HS-27A (cell line): ENCODE measurements around the gene LPCAT3.
A peak's percentile ranks its signal among the peaks of the same experiment; 100 is the strongest.
"Not testable (repeated sequence)": the region's sequence is repeated elsewhere in the genome, so short reads cannot be mapped to it uniquely, and the experiment has no call there.

Source experiments
- DNase-seq: peaks from one replicate; pipeline ENCODE4 v3.0.0-alpha.2; 2012; ENCODE audit warnings: low read depth, missing footprints

LPCAT3 gene

GRCh38 chr12:7018350-7019042, at the start of gene LPCAT3:
Gene LPCAT3 (minus strand): TSS chr12:7018476. CDS start chr12:7018424, 52 bp downstream.
- peak; percentile 86 for DNase-seq

GRCh38 chr12:7067096-7067495, 48.8 kb upstream of the LPCAT3 start:
- DNase-seq: no peak

- DNase-seq: no peak
Observed at GRCh38 chr12:7066596-7066995, 48.3 kb upstream of the LPCAT3 start.

GRCh38 chr12:7065073-7065623, 46.9 kb upstream of the LPCAT3 start:
- DNase-seq: no peak

GRCh38 chr12:7064516-7064915, 46.2 kb upstream of the LPCAT3 start:
- DNase-seq: no peak

- DNase-seq: no peak
Observed at GRCh38 chr12:7061596-7061995, 43.3 kb upstream of the LPCAT3 start.

GRCh38 chr12:7061138-7061537, 42.9 kb upstream of the LPCAT3 start:
- DNase-seq: no peak

GRCh38 chr12:7060353-7060954, 42.2 kb upstream of the LPCAT3 start, which contains the start of gene C1S:
Gene C1S (plus strand): TSS chr12:7060718. CDS start chr12:7061913, 1,195 bp downstream.
- peak; percentile 71 for DNase-seq

GRCh38 chr12:7059780-7060179, 41.5 kb upstream of the LPCAT3 start:
- no peak for DNase-seq

GRCh38 chr12:7058850-7059395, 40.6 kb upstream of the LPCAT3 start:
- DNase-seq: no peak

GRCh38 chr12:7058163-7058845, 40.0 kb upstream of the LPCAT3 start:
- DNase-seq: no peak

- not testable (repeated sequence) for DNase-seq
Observed at GRCh38 chr12:7055736-7056135, 37.5 kb upstream of the LPCAT3 start.

GRCh38 chr12:7054925-7055324, 36.6 kb upstream of the LPCAT3 start:
- no peak for DNase-seq

GRCh38 chr12:7049973-7050372, 31.7 kb upstream of the LPCAT3 start:
- DNase-seq: not testable (repeated sequence)

- DNase-seq: not testable (repeated sequence)
Observed at GRCh38 chr12:7049445-7049951, 31.2 kb upstream of the LPCAT3 start.

- no peak for DNase-seq
Observed at GRCh38 chr12:7047306-7047705, 29.0 kb upstream of the LPCAT3 start.

- no peak for DNase-seq
Observed at GRCh38 chr12:7046383-7047105, 28.3 kb upstream of the LPCAT3 start.

- no peak for DNase-seq
Observed at GRCh38 chr12:7045913-7046312, 27.6 kb upstream of the LPCAT3 start.

GRCh38 chr12:7042842-7043241, 24.6 kb upstream of the LPCAT3 start:
- DNase-seq: no peak

- DNase-seq: no peak
Observed at GRCh38 chr12:7039403-7039802, 21.1 kb upstream of the LPCAT3 start.

- DNase-seq: no peak
Observed at GRCh38 chr12:7038591-7038990, 20.3 kb upstream of the LPCAT3 start.

GRCh38 chr12:7037411-7037810, 19.1 kb upstream of the LPCAT3 start:
- DNase-seq: not testable (repeated sequence)
